Activated effector memory CD4-positive, alpha-beta T cell treated with anti-CD3 and anti-CD28 coated beads, Interleukin-2, amount 50 U/mL, for 16 hours (primary cell): Measurements from ENCODE around the gene CAPN11.
"Not testable (repeated sequence)": the region's sequence is repeated elsewhere in the genome, so short reads cannot be mapped to it uniquely, and the experiment has no call there.

Experiments used
- DNase-seq: peaks from one replicate; pipeline ENCODE4 v3.0.0-alpha.2; 2020

Gene CAPN11

DNA sequence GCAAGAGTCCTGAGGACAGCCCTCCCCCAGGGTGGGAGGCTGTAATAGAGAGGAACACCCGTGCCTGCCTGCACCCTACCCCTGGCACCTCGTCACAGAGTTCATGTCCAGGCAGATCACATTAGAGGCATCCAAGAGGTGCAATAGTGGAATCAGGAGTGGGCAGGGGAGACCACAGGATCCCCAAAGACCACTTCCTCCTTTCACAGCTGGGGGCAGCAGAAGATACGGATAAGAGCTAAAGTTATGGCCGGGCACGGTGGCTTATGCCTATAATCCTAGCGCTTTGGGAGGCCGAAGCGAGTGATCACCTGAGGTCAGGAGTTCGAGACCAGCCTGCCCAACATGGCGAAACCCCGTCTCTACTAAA lies 1.5 kb upstream of the CAPN11 start:
- DNase-seq: no peak

DNA sequence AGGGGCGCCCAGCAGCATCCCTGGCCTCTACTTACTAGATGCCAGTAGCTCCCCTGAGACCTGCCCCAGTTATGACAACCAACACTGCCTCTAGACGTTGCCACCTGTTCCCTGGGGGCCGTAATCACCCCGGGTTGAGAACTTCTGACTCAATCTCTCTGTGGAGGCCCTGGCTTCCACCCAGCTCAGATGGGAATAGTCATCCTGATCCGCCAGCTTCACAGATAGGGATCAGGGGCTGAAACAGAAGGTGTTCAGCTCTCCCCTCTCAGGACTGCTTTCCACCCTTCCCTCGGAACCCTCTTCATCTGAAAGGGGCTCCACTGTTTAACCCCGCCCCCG lies 3.3 kb downstream of the CAPN11 start:
- no peak for DNase-seq

- DNase-seq: no peak
Observed at GRCh38 chr6:44162876-44163625, 4.4 kb downstream of the CAPN11 start.

DNA sequence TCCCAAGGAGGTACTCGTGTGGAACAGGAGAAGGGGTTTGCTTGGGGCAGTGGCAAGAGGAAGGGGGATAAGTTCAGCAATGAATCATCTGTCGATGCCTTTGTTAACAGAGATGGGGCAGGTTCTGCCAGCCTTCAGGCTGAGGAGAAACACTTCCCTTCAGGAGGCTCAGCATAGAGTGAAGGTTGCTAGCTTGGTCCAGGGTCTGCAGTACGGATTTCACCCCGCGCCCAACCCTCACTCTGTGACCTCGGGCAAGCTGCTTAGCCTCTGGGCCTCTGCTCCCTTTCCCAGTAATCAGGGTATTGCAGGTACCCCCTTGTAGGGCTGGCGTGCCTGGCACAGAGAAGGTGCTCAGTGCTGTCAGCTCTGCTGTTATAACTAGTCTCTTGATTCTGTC lies 7.5 kb downstream of the CAPN11 start:
- DNase-seq: no peak

GRCh38 chr6:44166591-44167184 lies 8.1 kb downstream of the CAPN11 start:
- DNase-seq: no peak

DNA sequence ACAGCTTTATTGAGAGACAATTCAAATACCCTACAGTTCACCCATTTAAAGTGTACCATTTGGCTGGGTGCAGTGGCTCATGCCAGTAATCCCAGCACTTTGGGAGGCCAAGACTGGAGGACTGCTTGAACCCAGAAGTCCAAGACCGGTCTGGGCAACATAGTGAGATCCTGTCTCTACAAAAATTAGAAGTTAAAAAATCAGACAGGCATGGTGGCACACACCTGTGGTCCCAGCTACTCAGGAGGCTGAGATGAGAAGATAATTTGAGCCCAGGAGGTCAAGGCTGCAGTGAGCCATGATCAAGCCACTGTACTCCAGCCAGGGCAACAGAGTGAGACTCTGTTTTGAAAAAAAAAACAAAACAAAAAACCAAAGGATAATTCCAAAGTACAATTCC lies 8.9 kb downstream of the CAPN11 start:
- no peak for DNase-seq

- DNase-seq: no peak
Observed at GRCh38 chr6:44169154-44169553, 10.5 kb downstream of the CAPN11 start.

- DNase-seq: no peak
Observed at GRCh38 chr6:44169886-44170570, 11.4 kb downstream of the CAPN11 start.

- no peak for DNase-seq
Observed at GRCh38 chr6:44171899-44172546, 13.4 kb downstream of the CAPN11 start.

DNA sequence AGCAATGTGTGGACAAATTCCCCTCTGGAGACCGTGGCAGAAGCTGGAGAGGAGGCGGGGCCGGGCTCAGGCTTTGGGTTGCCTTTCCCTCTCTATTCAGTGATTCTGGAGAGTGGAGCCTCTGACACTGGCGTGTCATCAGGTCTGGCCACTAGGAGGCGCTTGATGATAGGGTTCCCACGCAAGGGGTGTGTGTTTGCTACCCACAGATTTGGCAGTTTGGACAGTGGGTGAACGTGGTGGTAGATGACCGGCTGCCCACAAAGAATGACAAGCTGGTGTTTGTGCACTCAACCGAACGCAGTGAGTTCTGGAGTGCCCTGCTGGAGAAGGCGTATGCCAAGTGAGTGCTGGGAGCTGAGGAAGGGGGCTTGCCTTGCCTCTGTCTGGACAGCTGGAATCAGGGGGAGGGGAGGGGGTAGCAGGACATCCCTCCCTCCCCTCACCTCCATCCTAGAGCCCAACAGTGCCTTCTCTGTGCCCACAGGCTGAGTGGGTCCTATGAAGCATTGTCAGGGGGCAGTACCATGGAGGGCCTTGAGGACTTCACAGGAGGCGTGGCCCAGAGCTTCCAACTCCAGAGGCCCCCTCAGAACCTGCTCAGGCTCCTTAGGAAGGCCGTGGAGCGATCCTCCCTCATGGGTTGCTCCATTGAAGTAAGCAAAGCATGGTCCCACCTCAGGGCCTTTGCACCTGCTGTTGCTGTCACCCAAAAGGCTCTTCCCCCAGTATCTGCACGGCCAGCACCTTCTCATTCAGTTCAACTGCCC lies 14.3 kb downstream of the CAPN11 start:
- peak; percentile 92 for DNase-seq

DNA sequence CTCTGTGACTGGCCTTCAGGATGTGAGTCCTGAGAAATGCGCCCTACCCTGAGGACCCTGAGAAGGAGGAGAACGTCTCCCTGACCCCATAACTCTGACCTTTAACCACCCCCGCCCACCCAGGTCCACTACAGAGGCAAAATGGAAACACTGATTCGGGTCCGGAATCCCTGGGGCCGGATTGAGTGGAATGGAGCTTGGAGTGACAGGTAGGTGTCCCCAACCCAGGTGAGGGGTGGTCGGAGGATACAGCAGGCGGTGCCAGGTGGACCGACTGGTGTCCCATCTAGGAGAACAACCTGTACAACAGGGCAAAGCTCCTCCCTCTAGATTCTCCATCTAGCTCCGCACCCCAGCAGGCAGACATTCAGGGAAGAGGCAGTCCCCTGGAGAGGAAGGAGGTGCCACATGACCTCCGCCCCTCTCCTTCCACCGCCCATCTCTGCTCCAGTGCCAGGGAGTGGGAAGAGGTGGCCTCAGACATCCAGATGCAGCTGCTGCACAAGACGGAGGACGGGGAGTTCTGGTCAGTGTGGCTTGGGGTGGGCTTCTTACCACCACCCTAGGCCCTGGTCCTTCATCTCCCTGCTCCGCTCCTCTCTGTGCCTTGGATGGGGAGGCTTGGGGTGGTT lies 17.6 kb downstream of the CAPN11 start:
- no peak for DNase-seq

GRCh38 chr6:44176762-44177509 lies 18.3 kb downstream of the CAPN11 start:
- no peak for DNase-seq

- DNase-seq: no peak
Observed at GRCh38 chr6:44177691-44178423, 19.2 kb downstream of the CAPN11 start.

- DNase-seq: no peak
Observed at GRCh38 chr6:44178424-44179071, 19.9 kb downstream of the CAPN11 start.

GRCh38 chr6:44179072-44179536 lies 20.5 kb downstream of the CAPN11 start:
- DNase-seq: no peak

DNA sequence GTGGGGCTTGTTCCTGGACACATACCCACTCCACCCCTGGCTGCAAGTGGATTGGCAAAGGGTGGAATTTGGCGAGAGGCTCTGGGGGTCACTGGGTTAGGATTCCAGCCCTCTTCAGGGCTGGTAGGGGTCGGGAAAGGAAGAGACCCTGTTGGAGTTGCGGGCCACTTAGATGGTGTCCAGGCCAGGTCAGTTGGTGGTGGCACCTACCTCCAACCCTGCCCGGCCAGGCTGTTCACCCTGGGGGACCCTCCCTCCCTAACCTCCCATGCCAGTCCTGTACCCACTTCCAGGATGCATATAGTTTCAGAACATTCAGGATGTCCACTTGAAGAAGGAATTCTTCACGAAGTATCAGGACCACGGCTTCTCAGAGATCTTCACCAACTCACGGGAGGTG lies 21.0 kb downstream of the CAPN11 start:
- no peak for DNase-seq

GRCh38 chr6:44180406-44180805 lies 21.8 kb downstream of the CAPN11 start:
- DNase-seq: no peak

DNA sequence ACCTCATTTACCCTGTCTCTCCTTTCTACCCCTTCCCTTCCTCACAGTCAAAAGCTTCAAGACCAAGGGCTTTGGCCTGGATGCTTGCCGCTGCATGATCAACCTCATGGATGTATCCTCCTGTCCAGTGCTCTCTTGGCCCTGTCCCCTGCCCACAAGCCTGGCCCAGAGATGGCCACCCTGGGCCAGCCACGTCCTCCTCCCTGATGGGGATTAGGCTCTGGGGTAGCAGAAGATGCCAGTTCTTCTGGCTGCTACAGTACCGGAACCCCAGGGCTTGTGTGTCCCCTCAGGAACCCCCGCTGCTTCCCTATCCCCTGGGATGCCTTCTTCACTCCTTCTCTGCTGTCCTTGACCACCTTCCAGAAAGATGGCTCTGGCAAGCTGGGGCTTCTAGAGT lies 22.3 kb downstream of the CAPN11 start:
- DNase-seq: no peak

GRCh38 chr6:44181784-44182183 lies 23.2 kb downstream of the CAPN11 start:
- not testable (repeated sequence) for DNase-seq

GRCh38 chr6:44182911-44183390 lies 24.3 kb downstream of the CAPN11 start:
- DNase-seq: no peak
